GM12864 (cell line): ENCODE results near the gene PRR20G.

ENCODE experiments used
- DNase-seq: peaks from one replicate; pipeline ENCODE4 v3.0.0-alpha.2; 2011; ENCODE audit warnings: low read depth
- H3K4me3 ChIP-seq: 2 replicates; pipeline ENCODE4 v1.5.1; 2011; ENCODE audit warnings: mild to moderate bottlenecking, low read depth, low read length, control low read depth
- CTCF ChIP-seq: IDR thresholded peaks from 2 replicates; pipeline ENCODE4 v1.5.1; 2011; ENCODE audit warnings: low read depth, mild to moderate bottlenecking, moderate library complexity, low read length, control low read depth, inconsistent platforms; ENCODE audit errors: missing control alignments

The PRR20G gene

GRCh38 chr3:127258733-127259132 lies 29.1 kb downstream of the PRR20G start:
- no peak for TF ChIP-seq CTCF
- no peak for DNase-seq
- H3K4me3 ChIP-seq: no peak overlapping the region

GRCh38 chr3:127257351-127257750 lies 30.5 kb downstream of the PRR20G start:
- no peak overlapping the region for H3K4me3 ChIP-seq
- TF ChIP-seq CTCF: no peak

GRCh38 chr3:127256733-127257271 lies 31.0 kb downstream of the PRR20G start:
- no peak for DNase-seq
- no peak for TF ChIP-seq CTCF
- no peak overlapping the region for H3K4me3 ChIP-seq

More at GRCh38 chr3:127257351-127257750, 30.5 kb downstream of the PRR20G start:
- no peak for DNase-seq

- no peak for TF ChIP-seq CTCF
- DNase-seq: no peak
- H3K4me3 ChIP-seq: no peak overlapping the region
Measured at GRCh38 chr3:127256138-127256537, 31.7 kb downstream of the PRR20G start.

GRCh38 chr3:127255516-127255915 lies 32.3 kb downstream of the PRR20G start:
- no peak for TF ChIP-seq CTCF
- DNase-seq: no peak
- no peak overlapping the region for H3K4me3 ChIP-seq

GRCh38 chr3:127254730-127255129 lies 33.1 kb downstream of the PRR20G start:
- DNase-seq: no peak
- H3K4me3 ChIP-seq: no peak overlapping the region
- peak; percentile 31 for TF ChIP-seq CTCF

- no peak for DNase-seq
- TF ChIP-seq CTCF: no peak
- H3K4me3 ChIP-seq: no peak overlapping the region
Measured at GRCh38 chr3:127254033-127254644, 33.7 kb downstream of the PRR20G start.
